PC-3 (cell line): ENCODE data around the gene ADGRF4. TPM values are rescaled to one million over a fixed set of nuclear protein-coding genes. Genes with fewer than 3 reads are reported as not detected.

Experiments used
- ATAC-seq: fragments of 200-7000 bp; cut with Tn5 transposase; 2 replicates; pipeline ENCODE4 v1.9.1; 2020; ENCODE audit warnings: mild to moderate bottlenecking, moderate library complexity
- BruUV-seq: library from RNA; stranded (reverse); fragments of 400-500 nt; replicated peaks from 2 replicates; lab custom pipeline; 2021; lab: Mats Ljungman, UMichigan
- CTCF ChIA-PET: fragments of 300-600 bp; sonication (Branson Sonifier 250); formaldehyde crosslinking; loops from one replicate; lab custom pipeline; 2022; ENCODE audit warnings: antibody characterized with exemption; lab: Charles Lee
- POLR2A ChIA-PET: fragments of 300-600 bp; sonication (Branson Sonifier 250); formaldehyde crosslinking; loops from one replicate; lab custom pipeline; 2022; ENCODE audit warnings: antibody characterized with exemption; ENCODE audit not compliant: unreplicated experiment; lab: Charles Lee
- DNase-seq: peaks from one replicate; pipeline ENCODE4 v3.0.0-alpha.2; 2015
- H2AFZ ChIP-seq: fragments of 300-600 bp; sonication (generic); 2 replicates; pipeline ENCODE4 v1.6.0; 2016; ENCODE audit warnings: antibody characterized with exemption, low read length
- H3F3A ChIP-seq: fragments of 300-600 bp; sonication (generic); one replicate; pipeline ENCODE4 v1.6.0; 2017; ENCODE audit warnings: antibody characterized with exemption, low read length, control low read depth, mild to moderate bottlenecking; ENCODE audit not compliant: unreplicated experiment
- H3K27ac ChIP-seq: fragments of 300-600 bp; sonication (generic); 2 replicates; pipeline ENCODE4 v1.5.1; 2016; ENCODE audit warnings: mild to moderate bottlenecking, low read length
- H3K27me3 ChIP-seq: fragments of 300-600 bp; sonication (generic); 2 replicates; pipeline ENCODE4 v1.6.1; 2016; ENCODE audit warnings: low read length, mixed read lengths
- H3K36me3 ChIP-seq: fragments of 300-600 bp; sonication (generic); 2 replicates; pipeline ENCODE4 v1.6.1; 2016; ENCODE audit warnings: low read depth, mixed run types, low read length, mixed read lengths
- H3K4me1 ChIP-seq: fragments of 300-600 bp; sonication (generic); 2 replicates; pipeline ENCODE4 v1.5.1; 2016; ENCODE audit warnings: low read length; ENCODE audit not compliant: insufficient read depth
- H3K4me2 ChIP-seq: fragments of 300-600 bp; sonication (generic); 2 replicates; pipeline ENCODE4 v1.6.0; 2016; ENCODE audit warnings: low read length
- H3K4me3 ChIP-seq: fragments of 300-600 bp; sonication (generic); 2 replicates; pipeline ENCODE4 v1.5.1; 2016; ENCODE audit warnings: mild to moderate bottlenecking, low read length, mixed read lengths
- H3K79me2 ChIP-seq: fragments of 300-600 bp; sonication (generic); 2 replicates; pipeline ENCODE4 v1.6.1; 2017; ENCODE audit warnings: low read length, mixed read lengths
- H3K9ac ChIP-seq: fragments of 300-600 bp; sonication (generic); 2 replicates; pipeline ENCODE4 v1.6.0; 2016; ENCODE audit warnings: mild to moderate bottlenecking, low read length
- H3K9me2 ChIP-seq: fragments of 300-600 bp; sonication (generic); replicated peaks from 2 replicates; pipeline ENCODE4 v1.6.1; 2016; ENCODE audit warnings: mixed run types, low read length, mixed read lengths
- H3K9me3 ChIP-seq: fragments of 300-600 bp; sonication (generic); 2 replicates; pipeline ENCODE4 v1.6.1; 2016; ENCODE audit warnings: low read length, mixed read lengths
- H4K20me1 ChIP-seq: fragments of 300-600 bp; sonication (generic); 2 replicates; pipeline ENCODE4 v1.6.1; 2016; ENCODE audit warnings: low read length, mixed read lengths
- EZH2 ChIP-seq: fragments of 300-600 bp; sonication (generic); IDR thresholded peaks from one replicate; pipeline ENCODE4 v1.6.1; 2017; ENCODE audit warnings: antibody characterized with exemption, mild to moderate bottlenecking, low read length; ENCODE audit not compliant: unreplicated experiment
- EZH2phosphoT487 ChIP-seq: fragments of 300-600 bp; sonication (generic); IDR thresholded peaks from 2 replicates; pipeline ENCODE4 v1.6.1; 2018; ENCODE audit warnings: mild to moderate bottlenecking, antibody characterized with exemption, low read length, borderline replicate concordance
- intact Hi-C: fragments of 100-400 bp; cut with micrococcal nuclease; formaldehyde crosslinking; loops from 2 replicates; pipeline ENCODE4 v1.9.0; 2023
- total RNA-seq: library from RNA; depleted of rRNA; stranded (reverse); fragments of >200 nt; gene quantifications from 2 replicates; pipeline ENCODE4 v1.2.3, GENCODE V29; 2014
- TF ChIP-seq, protein P1 (sequence below): fragments of 300-600 bp; sonication (generic); conservative IDR thresholded peaks from 2 replicates; pipeline ENCODE4 v1.5.1; 2017; ENCODE audit warnings: antibody characterized with exemption, low read depth, mild to moderate bottlenecking, low read length

ADGRF4 gene
- total RNA-seq, 1 experiment from 2014 or later: 3.4 TPM

- H3K36me3 ChIP-seq: no peaks in the 10 kb centered on the region
- ChIA-PET POLR2A (no interaction called here), CTCF (no interaction called here)
- H3K9me3 ChIP-seq: no peaks in the 10 kb centered on the region
- peaks cover 16% of the 10 kb centered on the region for H3K4me1 ChIP-seq
- DNase-seq (no peak), ATAC-seq (0 out of 2 replicates have a peak, but pooled peaks have one; percentile 23)
- H3K9ac ChIP-seq: no peak overlapping the region
- no peaks in the 10 kb centered on the region for H3F3A ChIP-seq
- no peak overlapping the region for H3K27ac ChIP-seq
- no peak for TF ChIP-seq EZH2
- TF ChIP-seq, protein P1, sequence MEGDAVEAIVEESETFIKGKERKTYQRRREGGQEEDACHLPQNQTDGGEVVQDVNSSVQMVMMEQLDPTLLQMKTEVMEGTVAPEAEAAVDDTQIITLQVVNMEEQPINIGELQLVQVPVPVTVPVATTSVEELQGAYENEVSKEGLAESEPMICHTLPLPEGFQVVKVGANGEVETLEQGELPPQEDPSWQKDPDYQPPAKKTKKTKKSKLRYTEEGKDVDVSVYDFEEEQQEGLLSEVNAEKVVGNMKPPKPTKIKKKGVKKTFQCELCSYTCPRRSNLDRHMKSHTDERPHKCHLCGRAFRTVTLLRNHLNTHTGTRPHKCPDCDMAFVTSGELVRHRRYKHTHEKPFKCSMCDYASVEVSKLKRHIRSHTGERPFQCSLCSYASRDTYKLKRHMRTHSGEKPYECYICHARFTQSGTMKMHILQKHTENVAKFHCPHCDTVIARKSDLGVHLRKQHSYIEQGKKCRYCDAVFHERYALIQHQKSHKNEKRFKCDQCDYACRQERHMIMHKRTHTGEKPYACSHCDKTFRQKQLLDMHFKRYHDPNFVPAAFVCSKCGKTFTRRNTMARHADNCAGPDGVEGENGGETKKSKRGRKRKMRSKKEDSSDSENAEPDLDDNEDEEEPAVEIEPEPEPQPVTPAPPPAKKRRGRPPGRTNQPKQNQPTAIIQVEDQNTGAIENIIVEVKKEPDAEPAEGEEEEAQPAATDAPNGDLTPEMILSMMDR: no peak
- TF ChIP-seq EZH2phosphoT487: no peak
- no TSS peak for BruUV-seq
- no peak overlapping the region for H3K4me3 ChIP-seq
- H4K20me1 ChIP-seq: no peaks in the 10 kb centered on the region
- no peaks in the 10 kb centered on the region for H3K9me2 ChIP-seq
- H3K79me2 ChIP-seq: no peaks in the 10 kb centered on the region
- no peak overlapping the region for H3K4me2 ChIP-seq
- no peaks in the 10 kb centered on the region for H3K27me3 ChIP-seq
- intact Hi-C loops: no loop called here
- no peak overlapping the region for H2AFZ ChIP-seq
Measured at GRCh38 chr6:47722194-47722593, 23.8 kb downstream of the ADGRF4 start.

- intact Hi-C loops: no loop called here
- no peak overlapping the region for H3K4me2 ChIP-seq
- ATAC-seq (peak; percentile 72), DNase-seq (peak; percentile 75)
- TF ChIP-seq, protein P1: no peak
- TF ChIP-seq EZH2phosphoT487: no peak
- TF ChIP-seq EZH2: no peak
- no peaks in the 10 kb centered on the region for H4K20me1 ChIP-seq
- ChIA-PET CTCF (no interaction called here), POLR2A (no interaction called here)
- no peaks in the 10 kb centered on the region for H3K79me2 ChIP-seq
- H3K9me2 ChIP-seq: no peaks in the 10 kb centered on the region
- H2AFZ ChIP-seq: no peak overlapping the region
- no peak overlapping the region for H3K9ac ChIP-seq
- H3K27me3 ChIP-seq: no peaks in the 10 kb centered on the region
- H3K4me3 ChIP-seq: no peak overlapping the region
- no peaks in the 10 kb centered on the region for H3K36me3 ChIP-seq
- H3K27ac ChIP-seq: peak overlapping the region; percentile 44
- no peaks in the 10 kb centered on the region for H3K9me3 ChIP-seq
- H3F3A ChIP-seq: peaks cover 6% of the 10 kb centered on the region
- no TSS peak for BruUV-seq
- H3K4me1 ChIP-seq: peaks cover 31% of the 10 kb centered on the region
Measured at GRCh38 chr6:47724300-47724699, 25.9 kb downstream of the ADGRF4 start.

DNA sequence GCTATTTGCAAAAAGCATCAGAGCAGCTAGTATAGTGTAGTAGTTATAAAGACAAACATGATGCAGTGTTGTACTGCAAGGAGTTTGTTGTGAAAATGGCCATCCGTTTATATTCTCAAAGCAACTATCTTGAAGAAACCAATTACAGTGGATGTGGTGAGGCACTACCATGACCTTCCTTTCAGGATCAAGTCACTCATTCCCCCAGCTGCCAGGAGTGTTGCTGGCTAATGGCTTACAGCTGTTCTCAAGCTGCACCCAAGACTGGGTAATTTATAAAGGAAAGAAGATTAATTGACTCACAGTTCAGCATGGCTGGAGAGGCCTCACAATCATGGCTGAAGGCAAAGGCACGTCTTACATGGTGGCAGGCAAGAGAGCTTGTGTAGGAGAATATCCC, 29.0 kb downstream of the ADGRF4 start:
- Histone ChIP-seq H3K9me3 (no peaks in the 10 kb centered on the region; the same call in 1 of the 2 replicates), H2AFZ (no peak overlapping the region), H3K79me2 (no peaks in the 10 kb centered on the region), H3K9me2 (no peaks in the 10 kb centered on the region), H3K4me3 (no peak overlapping the region), H3K4me1 (peaks cover 53% of the 10 kb centered on the region), H3K27me3 (no peaks in the 10 kb centered on the region), H3K27ac (no peak overlapping the region), H3K9ac (no peak overlapping the region), H3F3A (peaks cover 6% of the 10 kb centered on the region), H4K20me1 (no peaks in the 10 kb centered on the region), H3K36me3 (no peaks in the 10 kb centered on the region), H3K4me2 (no peak overlapping the region)
- TF ChIP-seq EZH2phosphoT487 (no peak), EZH2 (no peak)
- TF ChIP-seq, protein P1: no peak
- ATAC-seq (no peak), DNase-seq (no peak)
- intact Hi-C loops: no loop called here
- BruUV-seq: no TSS peak
- POLR2A ChIA-PET: no interaction called here
- CTCF ChIA-PET: no interaction called here
